Stimulated activated CD8-positive, alpha-beta memory T cell treated with anti-CD3 and anti-CD28 coated beads, Interleukin-15, amount 100 ng/mL, for 1 hour (primary cell): ENCODE results near the gene SLC25A10.

Experiments
- DNase-seq: peaks from one replicate; pipeline ENCODE4 v3.0.0-alpha.2; 2020; ENCODE audit warnings: low read depth

SLC25A10 gene

DNA sequence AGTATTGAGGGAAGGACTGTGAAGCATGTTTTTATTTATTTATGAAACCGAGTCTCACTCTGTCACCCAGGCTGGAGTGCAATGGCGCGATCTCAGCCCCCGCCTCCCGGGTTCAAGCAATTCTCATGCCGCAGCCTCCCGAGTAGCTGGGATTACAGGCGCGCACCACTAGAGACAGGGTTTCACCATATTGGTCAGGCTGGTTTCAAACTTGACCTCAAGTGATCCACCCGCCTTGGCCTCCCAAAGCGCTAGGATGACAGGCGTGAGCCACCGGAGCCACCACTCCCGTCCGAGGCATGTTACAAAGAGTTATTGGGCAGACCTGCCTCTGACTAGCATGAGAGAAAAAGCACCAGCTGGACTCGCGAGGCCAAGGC is 5.9 kb upstream of the SLC25A10 start:
- no peak for DNase-seq

- no peak for DNase-seq
Observed at GRCh38 chr17:81706757-81707624, 5.1 kb upstream of the SLC25A10 start.

DNA sequence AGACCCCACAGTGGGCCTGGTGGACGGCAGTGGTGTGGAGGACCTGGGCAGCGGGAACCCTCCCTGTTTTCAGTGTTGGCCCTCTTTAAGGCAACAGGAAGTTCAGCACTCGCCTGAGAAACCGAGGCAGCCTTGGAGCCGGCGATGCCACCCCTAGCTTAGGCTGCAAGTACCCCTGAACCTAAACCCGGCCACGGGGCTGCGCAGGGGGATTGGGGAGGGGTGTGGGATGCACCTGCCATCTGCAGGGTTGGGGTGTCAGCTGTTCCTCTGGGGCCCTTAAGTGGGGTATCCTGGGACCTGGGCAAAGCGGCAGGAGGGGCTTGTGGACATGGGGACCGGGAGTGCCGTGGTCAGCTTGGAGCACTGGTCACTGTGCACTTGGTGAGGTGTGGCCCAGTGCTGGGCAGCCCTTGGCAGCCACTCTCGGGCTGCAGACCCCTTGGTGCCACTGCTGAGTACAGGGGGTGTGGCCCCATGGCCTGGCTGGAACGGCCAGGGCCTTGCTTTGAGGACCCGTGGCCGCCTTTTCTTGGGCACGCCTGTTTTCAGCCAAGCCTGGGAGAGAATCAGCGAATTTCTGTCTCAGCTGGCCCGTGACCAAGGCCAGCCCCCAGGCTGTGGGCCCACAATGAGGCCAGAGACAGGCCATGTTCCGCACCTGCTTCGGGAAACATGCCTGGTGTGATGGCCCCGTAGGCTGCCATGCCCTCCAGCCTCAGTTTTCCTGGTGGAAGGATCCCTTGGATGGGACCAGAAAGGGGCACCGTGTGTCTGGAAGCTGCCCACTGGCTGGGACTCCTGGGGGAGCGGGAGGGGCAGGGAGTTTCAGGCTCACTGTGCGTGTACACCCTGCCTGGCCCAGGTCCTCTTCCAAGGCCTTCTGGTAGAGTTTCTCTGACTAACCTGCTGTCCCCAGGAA is 4.1 kb upstream of the SLC25A10 start:
- DNase-seq, result no peak

DNA sequence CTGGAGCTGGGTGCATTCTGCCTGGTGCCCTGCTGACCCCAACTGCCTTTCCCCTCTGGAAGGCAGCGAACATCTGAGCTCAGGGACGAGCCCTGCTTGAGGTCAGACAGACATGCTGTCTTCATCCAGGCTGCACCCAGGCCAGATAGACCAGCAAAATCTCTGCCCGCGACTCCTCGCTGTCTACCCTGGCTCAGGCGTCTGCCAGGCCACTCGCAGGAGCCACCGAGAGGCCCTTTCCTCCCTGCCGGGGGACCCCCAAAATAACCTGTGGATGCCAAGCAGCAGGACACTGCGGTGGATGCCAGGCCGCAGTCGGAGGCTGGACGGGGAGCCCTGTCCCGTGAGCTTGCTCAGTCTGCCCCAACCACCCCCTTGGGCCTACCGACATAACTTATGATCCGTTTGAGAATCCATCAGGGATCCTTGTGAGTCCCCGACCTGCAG is 3.3 kb upstream of the SLC25A10 start:
- DNase-seq, result no peak

DNA sequence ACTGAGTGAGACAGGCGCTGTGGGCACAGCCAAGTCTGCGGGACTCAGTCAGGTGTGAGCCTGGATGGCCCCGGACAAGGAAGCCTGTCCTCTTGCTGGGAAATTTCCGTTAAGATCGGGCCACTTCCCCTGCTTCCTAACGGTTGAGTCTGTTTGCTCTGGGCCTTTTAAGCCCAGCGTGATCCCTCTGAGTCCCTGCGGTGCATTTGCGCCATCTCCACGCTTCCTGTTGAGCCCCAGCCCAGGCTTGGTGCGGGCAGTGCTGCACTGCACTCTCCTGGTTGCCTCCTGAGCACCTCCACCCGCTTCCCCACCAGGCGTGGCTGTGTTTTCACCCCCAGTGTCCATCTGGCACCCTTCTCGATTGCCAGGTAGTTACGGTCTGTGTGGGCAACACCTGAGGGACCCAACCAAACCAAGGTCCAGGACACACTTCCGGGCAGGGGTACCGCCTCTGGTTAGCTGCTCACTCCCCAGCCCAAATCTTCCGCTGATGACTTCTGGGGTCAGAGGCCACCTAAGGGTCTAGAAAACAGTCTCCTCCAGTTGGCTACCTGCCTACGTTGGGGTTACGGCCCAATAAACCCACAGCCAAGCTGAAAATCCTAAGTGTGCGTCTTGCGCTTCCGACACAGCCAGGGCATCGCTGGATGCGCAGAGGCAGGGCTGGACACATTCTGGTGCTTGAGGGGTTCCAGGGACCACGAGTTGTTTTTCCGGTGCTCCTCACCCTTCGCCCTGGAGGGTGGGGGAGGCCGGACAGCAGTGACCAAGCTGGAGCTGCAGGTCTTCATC is 1.4 kb upstream of the SLC25A10 start:
- no peak for DNase-seq

- DNase-seq, result no peak
Observed at GRCh38 chr17:81712468-81713003, 452 bp downstream of the SLC25A10 start.

DNA sequence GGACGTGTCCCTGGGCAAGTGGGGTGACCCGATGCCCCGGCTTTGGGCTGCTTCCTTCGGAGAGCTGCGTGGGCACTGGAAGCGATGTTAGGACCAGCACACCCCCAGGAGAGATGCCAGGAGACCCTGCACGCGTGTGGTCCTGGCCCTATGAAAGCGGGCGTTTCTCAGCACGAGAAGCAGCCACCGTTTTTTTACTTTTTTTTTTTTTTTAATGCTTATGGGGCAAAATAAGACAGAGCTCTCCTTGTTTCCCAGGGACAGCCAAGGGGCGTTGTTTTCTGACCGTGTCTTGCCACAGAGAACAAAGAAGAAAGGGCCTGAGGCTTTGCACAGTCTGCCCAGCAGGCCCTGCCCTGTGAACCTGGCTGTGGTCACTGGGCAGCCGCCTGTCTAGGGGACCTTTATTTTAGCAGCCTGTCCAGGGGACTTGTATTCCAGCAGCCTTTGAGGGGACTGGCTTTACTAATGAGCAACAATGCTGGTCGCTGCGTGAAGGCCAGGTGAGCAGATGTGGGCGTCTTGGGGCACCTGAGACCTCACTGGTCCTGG is 996 bp downstream of the SLC25A10 start:
- no peak for DNase-seq

GRCh38 chr17:81713556-81714411 is 1.7 kb downstream of the SLC25A10 start:
- DNase-seq, result no peak

GRCh38 chr17:81714412-81715106 is 2.5 kb downstream of the SLC25A10 start:
- DNase-seq, result no peak

GRCh38 chr17:81715107-81715871 is 3.2 kb downstream of the SLC25A10 start:
- DNase-seq, result no peak

GRCh38 chr17:81715872-81716673 is 4.0 kb downstream of the SLC25A10 start:
- no peak for DNase-seq

DNA sequence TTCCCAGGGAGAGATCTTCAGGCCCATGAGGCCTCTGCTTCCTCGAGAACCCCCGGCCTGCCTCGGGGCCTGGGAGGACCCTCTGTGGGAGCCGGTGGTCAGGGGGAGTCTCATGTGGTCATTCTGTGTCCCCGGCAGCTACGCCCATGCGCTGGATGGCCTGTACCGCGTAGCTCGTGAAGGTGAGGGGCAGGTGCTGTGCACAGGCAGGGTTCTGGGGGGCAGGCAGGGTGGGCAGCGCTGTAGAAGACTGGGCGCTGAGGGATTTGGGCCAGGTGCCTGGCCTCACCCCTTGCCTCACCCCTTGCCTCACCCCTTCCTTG is 4.6 kb downstream of the SLC25A10 start:
- no peak for DNase-seq

DNA sequence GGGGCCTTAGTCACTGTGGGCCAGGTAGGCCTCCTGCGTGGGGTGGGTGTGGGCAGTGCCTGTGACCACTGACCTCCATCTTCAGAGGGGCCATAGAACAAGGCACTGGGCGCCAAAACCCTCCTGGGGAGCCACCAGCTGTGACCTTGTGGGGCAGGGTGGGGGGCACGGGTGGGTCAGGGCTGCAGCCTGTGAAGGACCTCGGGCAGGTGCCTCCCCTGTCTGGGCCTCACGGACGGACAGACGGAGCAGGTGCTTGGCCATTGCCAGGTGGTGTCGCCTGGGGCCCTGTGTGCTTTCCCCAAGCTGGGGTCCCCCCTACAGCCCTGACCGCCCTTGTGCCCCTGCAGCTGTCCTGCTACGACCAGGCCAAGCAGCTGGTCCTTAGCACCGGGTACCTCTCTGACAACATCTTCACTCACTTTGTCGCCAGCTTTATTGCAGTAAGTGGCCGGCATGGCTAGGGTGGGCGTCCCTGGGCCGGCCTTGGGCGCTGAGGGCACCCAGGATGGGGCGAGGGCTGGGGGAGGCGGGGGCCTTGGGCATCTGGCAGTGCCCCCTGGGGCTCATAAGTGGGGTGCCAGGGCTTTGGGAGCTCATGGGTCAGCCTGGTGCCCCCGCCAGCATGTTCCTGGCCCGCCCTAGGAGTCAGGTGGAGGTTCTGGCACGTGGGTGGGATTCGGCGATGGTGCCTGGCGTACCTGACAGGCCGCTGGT is 5.1 kb downstream of the SLC25A10 start:
- DNase-seq, result no peak

- no peak for DNase-seq
Observed at GRCh38 chr17:81717766-81718089, 5.6 kb downstream of the SLC25A10 start.

- no peak for DNase-seq
Observed at GRCh38 chr17:81719410-81720266, 7.6 kb downstream of the SLC25A10 start.

GRCh38 chr17:81720267-81721071 is 8.4 kb downstream of the SLC25A10 start:
- no peak for DNase-seq
